GM20431 (cell line): ENCODE results near the gene NCEH1.
"Not testable (repeated sequence)": the region's sequence is repeated elsewhere in the genome, so short reads cannot be mapped to it uniquely, and the experiment has no call there.

ENCODE experiments used
- in situ Hi-C: fragments of 300-500 bp; cut with MseI, MboI; formaldehyde crosslinking; loops from one replicate; pipeline ENCODE4 v1.15.0; 2020; ENCODE audit warnings: low sequenced_read_pairs; ENCODE audit not compliant: unreplicated experiment

NCEH1 gene

DNA sequence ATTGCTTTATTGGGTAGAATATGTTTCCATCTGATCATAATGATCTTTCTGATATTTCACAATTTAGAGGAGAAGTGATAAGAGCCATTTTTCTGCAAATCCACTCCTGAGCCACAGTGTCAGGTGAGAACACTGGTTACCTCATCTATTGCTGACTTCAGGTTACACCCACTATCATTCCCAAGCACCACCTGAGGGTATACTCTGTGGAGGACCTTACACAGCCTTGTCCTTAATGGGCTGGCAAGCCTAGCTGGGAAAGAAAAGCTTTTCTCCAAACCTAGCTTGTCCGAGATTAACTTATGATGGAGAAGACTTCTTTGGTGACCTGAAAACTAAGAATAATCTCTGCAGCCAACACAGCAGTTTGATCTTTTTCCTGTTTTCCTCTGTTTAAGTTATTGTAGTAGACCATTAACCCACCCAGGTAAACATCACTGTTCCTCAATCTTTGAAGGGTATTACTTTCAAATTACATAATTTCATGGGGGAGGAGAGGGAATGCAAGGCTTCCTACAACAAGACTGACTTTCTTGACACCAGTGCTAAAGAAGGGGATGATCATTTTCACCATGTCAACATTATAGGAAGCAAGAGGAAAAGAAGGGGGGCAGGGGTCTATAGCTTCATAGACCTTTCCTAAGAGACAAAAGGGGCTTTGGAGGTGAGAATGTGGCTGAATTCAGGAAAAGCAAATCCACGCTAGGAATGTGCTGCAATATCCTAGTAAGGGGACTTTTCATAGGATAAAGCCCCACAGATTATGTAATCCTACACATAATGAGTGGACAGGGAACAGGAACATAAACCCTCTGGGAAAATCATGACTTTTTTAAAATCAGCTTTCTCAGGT lies 1.7 kb downstream of the NCEH1 start:
- in situ Hi-C loops, result no loop called here

DNA sequence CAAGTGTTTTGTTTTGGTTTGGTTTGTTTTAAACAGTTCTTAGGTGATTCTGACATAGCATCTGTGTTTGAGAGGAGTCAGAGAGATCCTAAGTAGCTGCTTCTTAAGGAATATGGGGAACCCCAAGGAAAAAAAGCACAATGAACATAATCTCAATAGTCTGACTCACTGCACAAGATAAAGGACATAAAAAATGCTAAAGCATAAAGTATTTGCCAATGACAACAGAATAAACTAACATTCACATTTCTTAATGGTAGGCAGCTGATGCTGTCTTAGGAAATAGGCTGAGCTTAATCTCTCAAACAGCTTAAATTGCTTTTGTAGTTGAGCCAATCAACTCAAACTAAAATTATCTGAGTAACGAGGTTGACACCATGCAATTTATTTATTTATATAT lies 2.9 kb downstream of the NCEH1 start:
- in situ Hi-C loops, result no loop called here

DNA sequence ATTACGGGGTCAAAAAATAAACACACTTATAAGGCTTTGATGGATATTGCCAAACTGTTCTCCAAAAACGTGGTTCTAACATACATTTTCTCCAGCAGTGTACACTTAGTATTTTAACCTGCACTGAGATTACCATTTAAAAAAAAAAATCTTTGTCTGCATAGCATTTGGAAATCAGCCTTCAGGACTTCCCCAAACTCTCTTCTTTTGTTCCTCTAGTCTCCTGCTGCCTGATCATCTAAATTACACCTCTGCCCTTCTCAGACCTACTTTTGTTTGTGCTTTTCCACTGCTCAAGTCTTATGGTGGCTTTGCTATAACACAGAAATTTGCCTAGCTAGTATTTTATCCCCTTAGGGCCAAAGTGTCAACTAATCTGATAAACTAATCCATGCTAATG lies 3.8 kb downstream of the NCEH1 start:
- in situ Hi-C loops, result no loop called here

DNA sequence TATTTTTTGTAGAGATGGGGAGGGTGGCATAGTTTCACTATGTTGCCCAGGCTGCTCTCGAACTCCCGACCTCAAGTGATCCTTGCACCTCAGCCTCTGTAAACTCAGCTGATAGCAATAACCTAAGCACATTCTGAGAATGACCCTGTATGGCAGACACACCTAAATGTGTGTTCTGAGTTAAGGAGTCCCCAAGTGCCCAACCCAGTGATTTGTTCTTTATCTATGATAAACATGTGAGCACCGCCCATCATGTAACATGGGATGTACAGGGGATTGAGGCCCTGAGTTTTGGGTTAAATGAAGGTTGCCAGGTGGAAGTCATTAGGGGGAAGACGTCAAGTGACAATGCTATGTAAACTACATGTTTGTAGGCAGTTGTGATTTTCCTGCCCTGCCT lies 5.7 kb downstream of the NCEH1 start:
- in situ Hi-C loops, result no loop called here

DNA sequence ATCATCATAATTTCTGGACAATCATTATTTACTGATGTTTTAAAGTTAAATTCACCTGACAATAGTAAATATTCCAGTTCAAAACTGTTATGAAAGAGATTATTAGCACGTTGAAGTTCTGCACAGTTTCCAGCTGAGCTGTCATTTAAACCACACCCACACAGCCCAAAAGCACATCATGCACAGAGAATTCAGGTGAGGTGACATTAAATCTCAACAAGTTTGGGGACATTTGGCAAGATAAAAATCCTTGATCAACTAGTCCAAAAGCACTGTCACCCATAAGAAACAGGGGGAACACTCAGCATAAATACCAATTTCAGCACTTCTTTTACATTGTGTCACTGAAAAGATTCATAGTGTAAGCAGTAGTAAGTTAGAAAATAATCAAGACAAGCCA lies 6.9 kb downstream of the NCEH1 start:
- in situ Hi-C loops, result no loop called here

DNA sequence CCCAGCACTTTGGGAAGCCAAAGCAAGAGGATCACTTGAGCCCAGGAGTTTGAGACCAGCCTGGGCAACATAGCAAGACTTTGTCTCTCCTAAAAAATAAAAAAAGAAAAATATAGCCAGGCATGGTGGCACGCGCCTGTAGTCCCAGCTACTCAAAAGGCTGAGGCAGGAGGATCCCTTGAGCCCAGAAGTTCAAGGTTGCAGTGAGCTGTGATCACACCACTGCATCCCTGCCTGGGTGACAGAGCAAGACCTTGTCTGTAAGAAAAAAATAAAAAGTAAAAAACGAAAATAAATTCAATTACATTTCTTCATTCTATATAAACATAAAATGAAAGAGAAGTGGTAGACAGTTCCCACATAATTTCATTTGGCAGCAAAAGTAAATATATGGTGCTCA lies 8.1 kb downstream of the NCEH1 start:
- in situ Hi-C loops, result not testable (repeated sequence)

DNA sequence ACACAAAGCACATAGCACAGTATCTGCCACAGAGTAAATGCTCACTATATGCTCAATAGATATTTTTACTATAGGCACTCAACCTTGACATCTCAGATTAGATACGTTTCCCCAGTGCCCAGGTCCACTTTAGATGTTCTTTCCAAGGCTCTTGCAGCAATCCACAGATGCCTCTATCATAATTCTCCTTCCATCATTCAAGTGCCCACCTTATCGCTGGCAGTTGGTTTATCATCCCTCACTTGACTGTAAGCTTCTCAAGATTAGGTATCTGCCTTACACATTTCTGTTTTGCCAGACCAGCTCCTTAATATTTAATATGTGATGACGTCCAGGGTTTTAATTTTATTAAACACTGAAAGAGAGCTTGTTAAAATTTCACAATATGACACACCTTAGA lies 8.6 kb downstream of the NCEH1 start:
- in situ Hi-C loops, result no loop called here

DNA sequence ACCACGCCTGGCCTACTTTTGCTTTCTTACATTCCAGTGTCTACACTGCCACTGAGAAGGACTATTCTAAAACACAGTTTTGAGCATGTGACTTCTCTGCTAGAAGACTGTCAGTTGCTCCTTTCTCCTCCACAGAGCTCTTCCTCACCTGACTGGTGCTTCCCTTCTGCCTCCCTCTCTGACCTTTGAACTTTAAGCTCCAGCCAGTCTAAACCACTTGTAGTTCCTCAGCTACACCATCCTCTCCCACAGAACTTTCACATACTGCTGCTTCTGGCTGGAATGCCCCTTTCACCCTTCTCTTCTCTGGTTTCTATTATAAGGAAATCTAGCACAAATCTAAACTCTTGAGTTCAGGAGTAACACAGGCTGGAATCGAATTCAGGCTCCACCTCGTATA lies 9.1 kb downstream of the NCEH1 start:
- in situ Hi-C loops, result no loop called here

DNA sequence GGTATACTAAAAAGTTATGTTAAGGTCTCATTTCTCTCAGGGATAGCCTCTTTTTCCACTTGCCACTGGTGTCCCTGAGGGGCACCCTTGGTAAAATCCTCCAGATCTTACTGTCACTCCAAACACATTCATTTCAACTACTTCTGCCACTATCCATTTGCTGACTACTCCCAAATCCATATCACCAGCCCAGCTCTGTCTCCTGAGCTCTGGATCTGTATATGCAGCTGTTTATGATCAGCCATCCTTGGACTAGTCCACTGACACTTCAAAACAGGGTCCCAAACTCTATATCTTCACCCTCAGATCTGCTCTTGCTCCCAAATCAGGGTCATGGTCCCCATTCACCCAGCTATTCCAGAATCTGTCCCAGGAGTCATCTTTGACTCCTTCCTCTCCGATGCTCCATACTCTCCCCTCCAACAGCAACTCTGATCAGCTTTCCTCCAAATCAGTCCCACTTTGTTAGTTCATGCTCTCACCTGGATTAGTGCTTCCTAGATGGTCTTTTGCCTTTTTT lies 9.9 kb downstream of the NCEH1 start:
- in situ Hi-C loops, result no loop called here

DNA sequence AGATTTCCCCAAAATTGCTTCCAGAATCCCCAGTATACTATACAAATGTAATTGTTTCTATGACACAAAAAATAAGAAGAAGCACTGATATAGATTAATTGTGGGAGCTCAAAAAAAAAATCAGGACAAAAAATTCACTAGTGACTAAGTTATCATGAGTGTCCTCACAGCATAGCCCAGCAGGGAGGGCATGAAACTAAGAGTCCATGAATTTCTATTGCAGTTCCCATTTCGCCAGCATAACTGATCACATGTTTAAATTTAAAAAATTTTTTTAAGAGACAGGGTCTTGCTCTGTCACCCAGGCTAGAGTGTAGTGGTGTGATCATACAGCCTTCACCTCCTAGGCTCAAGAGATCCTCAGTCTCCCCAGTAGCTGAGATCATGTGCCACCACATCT lies 10.6 kb downstream of the NCEH1 start:
- in situ Hi-C loops, result no loop called here

DNA sequence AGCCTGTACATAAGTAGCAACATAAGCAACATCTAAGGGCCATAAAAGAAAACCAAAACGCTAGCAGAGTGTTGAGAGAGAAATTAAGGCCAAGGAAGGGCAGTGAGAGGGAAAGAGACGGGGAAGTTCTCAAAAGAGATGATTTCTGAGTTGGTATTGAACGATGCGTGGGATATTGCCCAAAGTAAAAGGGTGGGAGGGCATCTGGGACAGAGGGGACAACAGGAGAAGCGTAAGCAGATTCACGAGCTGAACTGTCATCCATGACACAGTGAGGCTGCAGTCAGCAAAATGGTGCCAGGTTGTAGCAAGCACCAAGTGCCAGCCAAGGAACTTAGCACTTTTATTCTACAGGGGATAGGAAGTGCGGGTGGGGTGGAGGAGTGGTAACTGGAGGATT lies 11.8 kb downstream of the NCEH1 start:
- in situ Hi-C loops, result no loop called here

DNA sequence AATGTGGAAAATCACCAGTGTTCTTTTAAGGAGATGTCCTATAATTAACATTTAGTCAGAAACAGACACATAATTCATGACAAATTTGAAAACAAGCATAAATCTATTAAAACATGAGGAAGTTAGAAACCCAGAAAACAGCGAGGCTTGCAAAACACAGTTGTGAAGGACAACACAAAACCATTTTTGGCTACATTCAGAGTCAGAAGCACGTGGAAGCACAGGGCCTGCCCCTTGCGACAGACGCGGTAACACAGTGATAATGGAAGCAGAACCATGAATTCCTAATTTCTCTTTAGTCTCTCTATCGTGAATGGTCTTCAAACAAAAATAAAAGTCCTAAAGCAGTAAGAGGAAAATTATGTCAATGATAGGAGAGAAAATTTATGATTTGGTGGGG lies 12.2 kb downstream of the NCEH1 start:
- in situ Hi-C loops, result no loop called here

DNA sequence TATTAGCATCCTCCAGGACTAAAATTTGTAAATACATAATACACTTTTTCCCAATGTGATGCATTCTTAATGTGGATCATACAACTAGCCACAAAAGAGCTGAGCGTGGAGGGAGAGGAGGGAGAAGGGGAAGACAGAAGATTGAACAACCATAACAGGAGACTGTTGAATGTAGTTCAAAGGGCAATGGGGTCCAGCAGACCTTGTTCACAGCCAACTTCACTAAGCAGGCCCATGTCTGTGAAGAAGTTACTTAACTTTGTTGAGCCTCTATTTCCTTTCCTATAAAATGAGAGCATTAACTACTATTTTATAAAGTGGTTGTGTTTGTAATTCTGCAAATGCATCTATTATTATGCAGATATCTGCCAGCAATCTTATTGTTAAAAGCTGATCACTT lies 13.3 kb downstream of the NCEH1 start:
- in situ Hi-C loops, result no loop called here

DNA sequence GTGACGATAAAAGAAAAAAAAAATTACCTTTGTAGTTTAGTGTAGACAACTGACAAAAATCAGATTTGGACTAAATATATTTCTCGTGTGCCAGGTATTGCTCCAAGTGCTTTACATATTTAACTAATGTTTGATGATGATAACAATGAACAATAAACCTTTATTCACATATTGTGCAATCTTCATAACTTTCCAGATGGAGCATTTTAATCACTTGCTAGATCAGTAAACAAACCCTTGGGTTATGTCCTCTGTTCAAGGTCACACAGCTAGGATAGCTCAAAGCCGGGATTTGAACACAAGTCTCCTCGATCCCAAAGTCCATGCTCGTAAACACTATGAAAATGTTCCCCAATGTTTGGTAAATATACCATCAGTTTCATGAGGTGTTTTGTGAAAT lies 14.5 kb downstream of the NCEH1 start:
- in situ Hi-C loops, result no loop called here

DNA sequence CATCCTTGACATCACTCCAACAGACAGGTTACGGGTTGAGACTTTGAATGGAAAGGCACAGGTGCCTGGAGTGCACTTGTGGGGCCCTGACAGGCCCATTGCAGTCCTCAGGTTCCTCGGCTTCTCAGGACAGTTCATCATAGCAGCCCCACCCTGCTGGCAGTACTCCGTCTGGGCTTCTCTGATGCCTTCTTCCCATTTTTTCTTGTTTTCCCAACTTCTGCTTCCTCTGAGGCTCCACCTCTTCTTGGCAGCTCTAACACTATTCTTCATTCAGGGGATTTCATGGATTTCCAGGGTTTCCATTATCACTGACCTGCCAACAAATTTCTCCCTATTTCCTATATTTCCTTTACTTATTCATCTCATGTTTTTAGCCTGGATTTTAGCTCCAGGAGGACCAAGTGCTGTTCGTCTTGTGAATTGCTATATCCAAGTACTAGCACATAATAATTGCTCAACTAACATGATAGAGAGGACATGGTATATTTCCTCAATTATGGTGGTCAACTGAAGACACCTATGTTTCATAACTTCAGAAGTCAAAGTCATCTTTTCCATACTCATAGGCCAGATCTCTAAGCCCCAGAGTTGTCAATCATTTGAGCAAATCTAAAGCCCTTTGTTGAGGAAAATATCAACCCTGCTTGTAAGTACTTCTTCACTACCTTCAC lies 16.2 kb downstream of the NCEH1 start:
- in situ Hi-C loops, result no loop called here

DNA sequence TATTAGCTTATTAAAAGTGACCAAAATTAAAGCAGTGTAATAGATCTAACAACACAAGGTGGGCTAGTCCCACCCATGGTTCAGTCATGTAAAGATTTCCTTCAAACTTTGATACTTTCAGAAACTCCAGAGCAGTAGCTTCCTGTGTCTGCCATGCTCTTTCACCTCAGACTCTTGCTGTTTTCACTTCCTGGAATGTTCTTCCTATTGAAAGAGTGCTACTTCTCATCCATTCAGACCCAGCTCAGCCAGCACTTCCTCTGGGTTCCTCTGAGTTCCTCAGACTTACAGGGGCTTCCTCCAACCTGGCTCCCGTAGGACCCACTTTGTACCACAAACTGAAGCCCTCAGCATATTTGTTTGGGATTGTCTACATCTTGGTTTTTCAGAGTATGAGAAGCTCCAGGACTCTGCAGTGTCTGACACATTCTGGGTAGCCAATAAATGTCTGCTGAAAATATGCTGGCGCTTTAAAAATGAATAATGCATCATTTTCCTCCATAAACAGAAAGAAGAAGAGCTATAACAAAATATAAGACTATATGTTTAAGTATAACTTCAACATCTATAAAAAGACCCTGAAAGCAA lies 18.0 kb downstream of the NCEH1 start:
- in situ Hi-C loops, result no loop called here

DNA sequence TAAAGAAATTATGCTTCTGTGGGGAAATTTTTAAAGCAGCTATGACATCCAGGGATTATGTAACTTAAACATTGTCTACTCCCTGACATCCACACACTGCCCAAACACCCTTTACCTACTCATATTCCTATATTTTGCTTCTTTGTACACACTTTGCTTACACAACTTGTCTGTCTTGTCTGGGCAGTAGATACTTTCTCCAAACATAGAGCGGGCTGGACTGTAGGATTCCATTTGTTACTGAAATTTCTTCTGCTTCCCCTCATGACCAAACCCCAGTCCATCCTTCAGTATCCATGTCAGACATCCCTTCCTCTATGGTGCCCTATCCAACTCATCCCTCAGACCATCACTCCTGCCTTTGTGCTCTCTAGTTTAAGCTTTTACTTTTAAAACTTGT lies 19.9 kb downstream of the NCEH1 start:
- in situ Hi-C loops, result no loop called here

DNA sequence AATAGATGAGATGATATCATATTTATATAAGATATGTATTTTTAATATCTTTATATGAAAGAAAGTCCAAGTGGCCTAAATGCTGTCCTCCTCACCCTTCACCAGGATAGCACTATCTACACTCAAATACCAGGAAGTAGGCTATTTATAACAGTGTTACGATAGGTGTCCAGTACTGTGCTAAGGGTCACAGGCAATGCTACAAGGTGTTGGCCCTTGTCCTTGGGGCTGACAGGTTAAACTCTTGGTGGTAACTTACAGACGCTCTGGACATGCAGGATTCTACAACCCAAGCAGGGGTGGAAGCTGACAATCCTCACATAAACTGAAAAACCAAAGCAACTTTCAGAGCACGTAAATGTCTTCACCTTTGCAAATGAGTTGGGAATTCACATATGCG lies 22.3 kb downstream of the NCEH1 start:
- in situ Hi-C loops, result no loop called here

DNA sequence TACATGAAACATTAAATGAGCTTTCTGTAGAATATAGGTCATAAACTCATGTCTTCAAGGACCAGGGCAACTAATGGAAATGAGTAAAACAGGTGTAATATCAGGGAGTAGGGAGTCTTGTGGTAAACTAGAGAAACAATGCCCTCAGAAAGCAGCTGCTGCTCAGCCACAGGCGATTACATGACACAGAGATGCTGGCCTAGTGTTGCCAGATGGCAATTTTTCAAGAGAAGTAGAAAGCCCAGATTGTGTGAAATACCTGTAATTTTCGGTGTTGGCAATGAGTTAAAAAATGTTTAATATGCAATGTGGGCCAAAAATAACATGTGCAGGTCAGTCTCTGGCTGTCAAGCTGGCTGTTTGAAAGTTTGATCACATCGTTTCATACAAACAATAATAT lies 23.4 kb downstream of the NCEH1 start:
- in situ Hi-C loops, result no loop called here

DNA sequence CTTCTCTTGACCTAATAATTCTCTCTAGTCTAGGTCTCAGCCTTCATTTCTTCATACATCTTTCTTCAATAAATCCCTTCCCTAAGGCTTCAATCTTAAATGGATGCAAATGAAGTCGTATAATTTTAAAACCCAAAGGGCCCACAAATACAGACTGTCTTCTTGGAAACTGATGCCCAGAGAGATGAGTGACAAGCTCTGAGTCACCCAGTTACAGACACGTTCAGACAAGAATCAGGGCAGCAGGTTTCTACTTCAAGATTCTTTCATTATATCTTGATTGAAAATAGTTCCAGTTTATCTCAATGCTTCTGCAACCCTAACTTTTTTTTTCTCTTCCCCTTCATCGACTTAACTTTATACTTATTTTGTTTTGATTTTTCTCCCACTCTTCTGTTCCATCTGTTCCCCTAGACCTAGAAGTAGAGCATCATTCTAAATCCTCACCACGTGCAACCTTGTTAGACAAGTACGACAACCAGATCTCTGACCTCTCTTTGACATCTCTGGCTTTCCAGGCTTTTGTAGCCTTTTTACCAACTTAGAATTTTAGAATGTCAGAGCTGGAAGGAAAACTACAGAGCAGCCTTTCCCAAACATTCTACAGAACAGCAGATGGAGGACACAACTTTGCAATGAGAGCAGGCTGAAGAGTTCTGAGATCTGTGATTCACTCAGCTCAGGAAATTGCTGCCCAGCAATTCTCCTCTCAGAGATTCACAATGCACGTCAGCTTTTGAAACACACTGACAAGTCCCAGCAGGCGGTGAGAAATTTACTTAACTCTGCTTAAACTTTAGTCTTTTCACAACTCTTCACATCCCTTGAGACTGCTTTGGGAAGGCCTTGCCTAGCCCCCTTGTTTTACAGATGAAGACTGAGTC lies 25.3 kb downstream of the NCEH1 start:
- in situ Hi-C loops, result no loop called here
